OCI-LY1 (cell line): ENCODE measurements around the gene AP2A1.

Experiments used
- EZH2 ChIP-seq: fragments of 200-600 bp; sonication (generic), shearing (Covaris generic); IDR thresholded peaks from 2 replicates; pipeline ENCODE4 v1.8.0; 2017; ENCODE audit warnings: borderline replicate concordance, mixed run types, mild to moderate bottlenecking, antibody characterized with exemption, low read length, moderate library complexity, mixed read lengths
- TF ChIP-seq, protein P1 (sequence below): fragments of 200-600 bp; sonication (generic), shearing (Covaris generic); IDR thresholded peaks from 2 replicates; pipeline ENCODE4 v1.5.1; 2017; ENCODE audit warnings: mild to moderate bottlenecking, antibody characterized with exemption, low read length, moderate library complexity, mixed read lengths

GRCh38 chr19:49847731-49848696 lies 81.2 kb downstream of the AP2A1 start:
- no peak for TF ChIP-seq EZH2
- TF ChIP-seq, protein P1, sequence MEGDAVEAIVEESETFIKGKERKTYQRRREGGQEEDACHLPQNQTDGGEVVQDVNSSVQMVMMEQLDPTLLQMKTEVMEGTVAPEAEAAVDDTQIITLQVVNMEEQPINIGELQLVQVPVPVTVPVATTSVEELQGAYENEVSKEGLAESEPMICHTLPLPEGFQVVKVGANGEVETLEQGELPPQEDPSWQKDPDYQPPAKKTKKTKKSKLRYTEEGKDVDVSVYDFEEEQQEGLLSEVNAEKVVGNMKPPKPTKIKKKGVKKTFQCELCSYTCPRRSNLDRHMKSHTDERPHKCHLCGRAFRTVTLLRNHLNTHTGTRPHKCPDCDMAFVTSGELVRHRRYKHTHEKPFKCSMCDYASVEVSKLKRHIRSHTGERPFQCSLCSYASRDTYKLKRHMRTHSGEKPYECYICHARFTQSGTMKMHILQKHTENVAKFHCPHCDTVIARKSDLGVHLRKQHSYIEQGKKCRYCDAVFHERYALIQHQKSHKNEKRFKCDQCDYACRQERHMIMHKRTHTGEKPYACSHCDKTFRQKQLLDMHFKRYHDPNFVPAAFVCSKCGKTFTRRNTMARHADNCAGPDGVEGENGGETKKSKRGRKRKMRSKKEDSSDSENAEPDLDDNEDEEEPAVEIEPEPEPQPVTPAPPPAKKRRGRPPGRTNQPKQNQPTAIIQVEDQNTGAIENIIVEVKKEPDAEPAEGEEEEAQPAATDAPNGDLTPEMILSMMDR: no peak
